ENCODE data around the gene ANXA10. TPM values are rescaled to one million over a fixed set of nuclear protein-coding genes. Genes with fewer than 3 reads are reported as not detected.

Gene ANXA10
- polyA plus RNA-seq, 1 of the 3 experiments (the other 2 are of a cell fraction), result 0.23 TPM

GRCh38 chr4:168163106-168163505 is 70.8 kb downstream of the ANXA10 start:
- Histone ChIP-seq H3K9ac (no peak overlapping the region), H3K79me2 (ENCODE audit: insufficient read depth) (no peaks in the 10 kb centered on the region), H3K4me2 (no peak overlapping the region), H3K27ac (ENCODE audit: low read depth in 2 of 2, low read length in 1 of 2) (no peak overlapping the region), H3F3A (replicated peaks; ENCODE audit: insufficient read depth) (no peaks in the 10 kb centered on the region), H3K27me3 (ENCODE audit: insufficient read depth) (no peaks in the 10 kb centered on the region), H2AFZ (ENCODE audit: low read depth) (no peak overlapping the region), H3K36me3 (replicated peaks in 1 of 2; ENCODE audit: control insufficient read depth in 1 of 2, insufficient read depth in 2 of 2, low read length in 1 of 2) (no peaks in the 10 kb centered on the region), H3K4me3 (ENCODE audit: low read depth in 2 of 2, low read length in 1 of 2) (no peak overlapping the region), H3K9me2 (no peaks in the 10 kb centered on the region), H3K9me3 (peaks cover 10% of the 10 kb centered on the region; the same call in 1 of the 2 replicates), H4K20me1 (ENCODE audit: insufficient read depth) (no peaks in the 10 kb centered on the region), H3K4me1 (ENCODE audit: control insufficient read depth in 1 of 2, insufficient read depth in 2 of 2, low read depth in 1 of 2, low read length in 1 of 2) (no peaks in the 10 kb centered on the region)
- CTCF ChIA-PET, result no interaction called here
- POLR2A ChIA-PET, result no interaction called here
- DNase-seq, result no peak
- TF ChIP-seq NFIC (IDR thresholded peaks at IDR 0.05; ENCODE audit: borderline replicate concordance) (no peak), GABPA (IDR thresholded peaks at IDR 0.05; ENCODE audit: low read depth) (no peak), RAD21 (IDR thresholded peaks at IDR 0.05; ENCODE audit: low read length) (no peak), MXI1 (IDR thresholded peaks at IDR 0.05; ENCODE audit: low read depth, low read length) (no peak), RXRA (IDR thresholded peaks at IDR 0.05; ENCODE audit: borderline replicate concordance, low read depth) (no peak)
- TF ChIP-seq, protein P1, sequence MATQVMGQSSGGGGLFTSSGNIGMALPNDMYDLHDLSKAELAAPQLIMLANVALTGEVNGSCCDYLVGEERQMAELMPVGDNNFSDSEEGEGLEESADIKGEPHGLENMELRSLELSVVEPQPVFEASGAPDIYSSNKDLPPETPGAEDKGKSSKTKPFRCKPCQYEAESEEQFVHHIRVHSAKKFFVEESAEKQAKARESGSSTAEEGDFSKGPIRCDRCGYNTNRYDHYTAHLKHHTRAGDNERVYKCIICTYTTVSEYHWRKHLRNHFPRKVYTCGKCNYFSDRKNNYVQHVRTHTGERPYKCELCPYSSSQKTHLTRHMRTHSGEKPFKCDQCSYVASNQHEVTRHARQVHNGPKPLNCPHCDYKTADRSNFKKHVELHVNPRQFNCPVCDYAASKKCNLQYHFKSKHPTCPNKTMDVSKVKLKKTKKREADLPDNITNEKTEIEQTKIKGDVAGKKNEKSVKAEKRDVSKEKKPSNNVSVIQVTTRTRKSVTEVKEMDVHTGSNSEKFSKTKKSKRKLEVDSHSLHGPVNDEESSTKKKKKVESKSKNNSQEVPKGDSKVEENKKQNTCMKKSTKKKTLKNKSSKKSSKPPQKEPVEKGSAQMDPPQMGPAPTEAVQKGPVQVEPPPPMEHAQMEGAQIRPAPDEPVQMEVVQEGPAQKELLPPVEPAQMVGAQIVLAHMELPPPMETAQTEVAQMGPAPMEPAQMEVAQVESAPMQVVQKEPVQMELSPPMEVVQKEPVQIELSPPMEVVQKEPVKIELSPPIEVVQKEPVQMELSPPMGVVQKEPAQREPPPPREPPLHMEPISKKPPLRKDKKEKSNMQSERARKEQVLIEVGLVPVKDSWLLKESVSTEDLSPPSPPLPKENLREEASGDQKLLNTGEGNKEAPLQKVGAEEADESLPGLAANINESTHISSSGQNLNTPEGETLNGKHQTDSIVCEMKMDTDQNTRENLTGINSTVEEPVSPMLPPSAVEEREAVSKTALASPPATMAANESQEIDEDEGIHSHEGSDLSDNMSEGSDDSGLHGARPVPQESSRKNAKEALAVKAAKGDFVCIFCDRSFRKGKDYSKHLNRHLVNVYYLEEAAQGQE (IDR thresholded peaks at IDR 0.05; ENCODE audit: low read depth, low read length), result no peak
- WGBS (ENCODE audit: low lambda C conversion rate), result 84% methylated on average over 2 of the region's 2 CpGs

DNA sequence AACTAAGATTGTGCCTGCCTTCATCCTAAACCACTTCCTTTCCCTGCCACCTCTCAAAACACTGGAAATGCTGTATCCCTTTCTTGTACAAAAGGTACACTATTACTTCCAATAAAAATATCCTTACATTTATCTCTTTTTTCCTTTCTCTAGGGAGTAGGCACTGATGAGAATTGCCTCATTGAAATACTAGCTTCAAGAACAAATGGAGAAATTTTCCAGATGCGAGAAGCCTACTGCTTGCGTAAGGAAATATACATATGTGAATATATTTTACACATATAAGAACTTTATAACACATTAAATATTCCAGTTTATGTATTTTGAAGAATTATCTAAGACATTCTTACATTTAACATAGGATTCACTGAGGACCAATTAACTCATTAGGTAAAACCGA is 71.7 kb downstream of the ANXA10 start:
- CTCF ChIA-PET, result no interaction called here
- Histone ChIP-seq H3K4me2 (no peak overlapping the region), H3K79me2 (ENCODE audit: insufficient read depth) (no peaks in the 10 kb centered on the region), H3K27me3 (ENCODE audit: insufficient read depth) (no peaks in the 10 kb centered on the region), H3K9ac (no peak overlapping the region), H4K20me1 (ENCODE audit: insufficient read depth) (no peaks in the 10 kb centered on the region), H3K9me3 (peaks cover 6% of the 10 kb centered on the region; the same call in 1 of the 2 replicates), H3F3A (replicated peaks; ENCODE audit: insufficient read depth) (no peaks in the 10 kb centered on the region), H3K27ac (ENCODE audit: low read depth in 2 of 2, low read length in 1 of 2) (no peak overlapping the region), H3K4me3 (ENCODE audit: low read depth in 2 of 2, low read length in 1 of 2) (no peak overlapping the region), H3K9me2 (no peaks in the 10 kb centered on the region), H3K4me1 (ENCODE audit: control insufficient read depth in 1 of 2, insufficient read depth in 2 of 2, low read depth in 1 of 2, low read length in 1 of 2) (no peaks in the 10 kb centered on the region), H3K36me3 (replicated peaks in 1 of 2; ENCODE audit: control insufficient read depth in 1 of 2, insufficient read depth in 2 of 2, low read length in 1 of 2) (no peaks in the 10 kb centered on the region), H2AFZ (ENCODE audit: low read depth) (no peak overlapping the region)
- POLR2A ChIA-PET, result no interaction called here
- 65% methylated on average over 3 of the region's 3 CpGs for WGBS (ENCODE audit: low lambda C conversion rate)
- no peak for DNase-seq
- no peak for TF ChIP-seq NFIC (IDR thresholded peaks at IDR 0.05; ENCODE audit: borderline replicate concordance)
- TF ChIP-seq IRF3 (IDR thresholded peaks at IDR 0.05; ENCODE audit: low read depth, low read length), result no peak
- no peak for TF ChIP-seq EP300 (IDR thresholded peaks at IDR 0.05; ENCODE audit: borderline replicate concordance in 1 of 2, low read depth in 1 of 2, low read length in 1 of 2)
- TF ChIP-seq TCF12 (IDR thresholded peaks at IDR 0.05), result no peak
- no peak for TF ChIP-seq FOXJ3 (CRISPR knock-in tag; IDR thresholded peaks at IDR 0.05)
- no peak for TF ChIP-seq RAD21 (IDR thresholded peaks at IDR 0.05; ENCODE audit: low read length)
- TF ChIP-seq NRF1 (IDR thresholded peaks at IDR 0.05; ENCODE audit: low read depth, low read length), result no peak
- TF ChIP-seq, protein P1 (IDR thresholded peaks at IDR 0.05; ENCODE audit: low read depth, low read length), result no peak
- no peak for TF ChIP-seq RXRA (IDR thresholded peaks at IDR 0.05; ENCODE audit: borderline replicate concordance, low read depth)
- TF ChIP-seq MAX (IDR thresholded peaks at IDR 0.05; ENCODE audit: low read depth), result no peak
- no peak for TF ChIP-seq CTCF (IDR thresholded peaks at IDR 0.05)
- TF ChIP-seq RFX5 (IDR thresholded peaks at IDR 0.05; ENCODE audit: low read length), result no peak
- TF ChIP-seq YY1 (IDR thresholded peaks at IDR 0.05; ENCODE audit: low read depth), result no peak
- TF ChIP-seq TEAD4 (IDR thresholded peaks at IDR 0.05; ENCODE audit: borderline replicate concordance, insufficient read depth), result no peak
- no peak for TF ChIP-seq ELF1 (IDR thresholded peaks at IDR 0.05)
